HL-60 (cell line): ENCODE measurements around the gene PPP1R9A.

Experiments used
- CTCF ChIP-seq: IDR thresholded peaks from one replicate; pipeline ENCODE4 v1.5.1; 2011; ENCODE audit warnings: low read length, control low read depth, inconsistent platforms; ENCODE audit not compliant: insufficient read depth
- POLR2AphosphoS5 ChIP-seq: IDR thresholded peaks from 2 replicates; pipeline ENCODE4 v1.6.1; 2012; ENCODE audit warnings: low read depth
- TF ChIP-seq, protein P1 (sequence below): IDR thresholded peaks from 2 replicates; pipeline ENCODE4 v1.6.1; 2012; ENCODE audit warnings: low read depth; ENCODE audit not compliant: insufficient replicate concordance

DNA sequence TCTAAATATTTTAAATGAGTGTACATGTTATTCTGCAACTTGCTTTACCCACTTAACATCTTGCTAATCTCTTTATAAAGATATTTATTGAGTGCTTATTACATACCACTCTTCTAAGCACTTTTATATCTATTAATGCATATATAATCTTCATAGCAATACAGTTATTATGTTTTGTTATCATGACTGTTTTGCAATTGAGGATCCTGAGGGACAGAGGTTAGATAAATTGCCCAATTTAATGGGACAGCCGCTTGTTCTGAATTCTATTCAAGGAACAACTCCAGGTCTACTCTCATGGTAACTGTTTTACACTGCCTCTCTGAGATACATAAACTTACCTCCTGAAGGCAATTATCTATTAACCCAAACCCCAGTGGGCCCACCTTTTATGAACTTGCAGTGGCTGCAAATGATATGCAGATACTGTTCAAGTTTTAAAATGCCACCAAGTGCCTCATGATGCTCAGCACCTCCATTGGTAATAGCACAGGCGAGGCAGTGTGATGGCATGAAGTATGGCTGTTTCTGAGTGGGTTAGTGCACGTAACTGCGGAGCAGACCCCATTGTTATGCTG is 356.5 kb downstream of the PPP1R9A start:
- TF ChIP-seq CTCF = no peak
- TF ChIP-seq, protein P1, sequence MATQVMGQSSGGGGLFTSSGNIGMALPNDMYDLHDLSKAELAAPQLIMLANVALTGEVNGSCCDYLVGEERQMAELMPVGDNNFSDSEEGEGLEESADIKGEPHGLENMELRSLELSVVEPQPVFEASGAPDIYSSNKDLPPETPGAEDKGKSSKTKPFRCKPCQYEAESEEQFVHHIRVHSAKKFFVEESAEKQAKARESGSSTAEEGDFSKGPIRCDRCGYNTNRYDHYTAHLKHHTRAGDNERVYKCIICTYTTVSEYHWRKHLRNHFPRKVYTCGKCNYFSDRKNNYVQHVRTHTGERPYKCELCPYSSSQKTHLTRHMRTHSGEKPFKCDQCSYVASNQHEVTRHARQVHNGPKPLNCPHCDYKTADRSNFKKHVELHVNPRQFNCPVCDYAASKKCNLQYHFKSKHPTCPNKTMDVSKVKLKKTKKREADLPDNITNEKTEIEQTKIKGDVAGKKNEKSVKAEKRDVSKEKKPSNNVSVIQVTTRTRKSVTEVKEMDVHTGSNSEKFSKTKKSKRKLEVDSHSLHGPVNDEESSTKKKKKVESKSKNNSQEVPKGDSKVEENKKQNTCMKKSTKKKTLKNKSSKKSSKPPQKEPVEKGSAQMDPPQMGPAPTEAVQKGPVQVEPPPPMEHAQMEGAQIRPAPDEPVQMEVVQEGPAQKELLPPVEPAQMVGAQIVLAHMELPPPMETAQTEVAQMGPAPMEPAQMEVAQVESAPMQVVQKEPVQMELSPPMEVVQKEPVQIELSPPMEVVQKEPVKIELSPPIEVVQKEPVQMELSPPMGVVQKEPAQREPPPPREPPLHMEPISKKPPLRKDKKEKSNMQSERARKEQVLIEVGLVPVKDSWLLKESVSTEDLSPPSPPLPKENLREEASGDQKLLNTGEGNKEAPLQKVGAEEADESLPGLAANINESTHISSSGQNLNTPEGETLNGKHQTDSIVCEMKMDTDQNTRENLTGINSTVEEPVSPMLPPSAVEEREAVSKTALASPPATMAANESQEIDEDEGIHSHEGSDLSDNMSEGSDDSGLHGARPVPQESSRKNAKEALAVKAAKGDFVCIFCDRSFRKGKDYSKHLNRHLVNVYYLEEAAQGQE = no peak
- no peak for TF ChIP-seq POLR2AphosphoS5
